A673 (cell line): ENCODE results near the gene GLO1. TPM values are rescaled to one million over a fixed set of nuclear protein-coding genes. Genes with fewer than 3 reads are reported as not detected.

Experiments used
- BruUV-seq: library from RNA; stranded (reverse); fragments of 400-500 nt; replicated peaks from 2 replicates; lab custom pipeline; 2021; lab: Mats Ljungman, UMichigan
- CTCF ChIA-PET: fragments of 300-600 bp; sonication (Branson Sonifier 250); formaldehyde crosslinking; loops from one replicate; lab custom pipeline; 2022; ENCODE audit warnings: antibody characterized with exemption; lab: Charles Lee
- POLR2A ChIA-PET: fragments of 300-600 bp; sonication (Branson Sonifier 250); formaldehyde crosslinking; loops from one replicate; lab custom pipeline; 2022; ENCODE audit warnings: antibody characterized with exemption; ENCODE audit not compliant: low non-redundant PET; lab: Charles Lee
- DNase-seq: peaks from one replicate; pipeline ENCODE4 v3.0.0-alpha.2; 2015; ENCODE audit warnings: low spot score
- H3K27ac ChIP-seq: fragments of 200-600 bp; sonication (generic); 2 replicates; pipeline ENCODE4 v1.5.1; 2016; ENCODE audit warnings: mixed run types, low read depth, mild to moderate bottlenecking, mixed read lengths, antibody characterized with exemption, low read length; ENCODE audit not compliant: poor library complexity, severe bottlenecking
- H3K27me3 ChIP-seq: fragments of 200-600 bp; sonication (generic); replicated peaks from 2 replicates; pipeline ENCODE4 v1.6.1; 2017; ENCODE audit warnings: mixed run types, low read depth, mild to moderate bottlenecking, mixed read lengths, antibody characterized with exemption, low read length; ENCODE audit not compliant: insufficient read depth, poor library complexity
- H3K36me3 ChIP-seq: fragments of 200-600 bp; sonication (generic); 2 replicates; pipeline ENCODE4 v1.6.1; 2016; ENCODE audit warnings: mixed run types, mild to moderate bottlenecking, mixed read lengths, antibody characterized with exemption, low read length; ENCODE audit not compliant: insufficient read depth, poor library complexity, severe bottlenecking
- H3K4me1 ChIP-seq: fragments of 200-600 bp; sonication (generic); 2 replicates; pipeline ENCODE4 v1.6.1; 2017; ENCODE audit warnings: mixed run types, mild to moderate bottlenecking, mixed read lengths, antibody characterized with exemption, low read length; ENCODE audit not compliant: insufficient read depth, poor library complexity, severe bottlenecking
- H3K4me3 ChIP-seq: fragments of 200-600 bp; sonication (generic); 2 replicates; pipeline ENCODE4 v1.5.1; 2016; ENCODE audit warnings: low read depth, mixed run types, mild to moderate bottlenecking, mixed read lengths, low read length; ENCODE audit not compliant: poor library complexity, severe bottlenecking
- H3K9me3 ChIP-seq: fragments of 200-600 bp; sonication (generic); 2 replicates; pipeline ENCODE4 v1.6.1; 2016; ENCODE audit warnings: mixed run types, low read depth, mild to moderate bottlenecking, mixed read lengths, antibody characterized with exemption, low read length; ENCODE audit not compliant: poor library complexity, severe bottlenecking
- CTCF ChIP-seq: fragments of 300-800, 200-600 bp; sonication (generic); conservative IDR thresholded peaks from 2 replicates; pipeline ENCODE4 v1.5.1; 2017; ENCODE audit warnings: low read depth, mild to moderate bottlenecking, antibody characterized with exemption, low read length, moderate library complexity, mixed read lengths
- EZH2 ChIP-seq: fragments of 200-600 bp; sonication (generic); IDR thresholded peaks from 2 replicates; pipeline ENCODE4 v1.6.1; 2017; ENCODE audit warnings: borderline replicate concordance, low read depth, mild to moderate bottlenecking, mixed read lengths, antibody characterized with exemption, low read length; ENCODE audit not compliant: poor library complexity, severe bottlenecking
- intact Hi-C: fragments of 100-400 bp; cut with micrococcal nuclease; formaldehyde crosslinking; loops from one replicate; pipeline ENCODE4 v1.10.0; 2022; ENCODE audit not compliant: unreplicated experiment
- total RNA-seq: library from RNA; stranded (reverse); gene quantifications from 2 replicates; pipeline ENCODE4 v1.2.3, GENCODE V29; 2021

GLO1 gene
- total RNA-seq, 1 experiment from 2014 or later: 183 TPM

DNA sequence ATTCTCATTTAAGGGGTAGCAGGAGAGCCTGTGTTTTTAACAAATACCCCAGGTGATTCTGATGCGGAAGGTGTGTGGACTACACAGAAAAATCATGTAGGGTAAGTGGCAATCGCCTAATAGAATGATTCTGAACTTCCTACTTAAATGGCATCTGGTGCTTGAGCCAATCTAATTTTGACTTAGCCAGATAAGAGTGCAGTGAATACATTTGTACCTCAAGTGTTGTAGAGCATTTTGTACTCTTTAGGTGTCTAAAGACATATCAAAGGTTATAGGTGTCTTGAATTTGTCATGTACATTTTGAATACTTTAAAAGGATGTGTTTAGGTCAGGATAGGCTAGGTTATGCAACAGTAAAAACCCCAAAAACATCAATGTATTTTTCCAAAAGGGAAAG lies 53.2 kb downstream of the GLO1 start:
- no peak for DNase-seq
- Histone ChIP-seq H3K27me3 (no peaks in the 10 kb centered on the region), H3K4me3 (no peak overlapping the region), H3K27ac (no peak overlapping the region), H3K9me3 (no peaks in the 10 kb centered on the region), H3K4me1 (no peaks in the 10 kb centered on the region), H3K36me3 (no peaks in the 10 kb centered on the region)
- no peak for TF ChIP-seq EZH2
- no peak for TF ChIP-seq CTCF
- CTCF ChIA-PET: no interaction called here
- intact Hi-C loops: no loop called here
- no TSS peak for BruUV-seq
- POLR2A ChIA-PET: no interaction called here

DNA sequence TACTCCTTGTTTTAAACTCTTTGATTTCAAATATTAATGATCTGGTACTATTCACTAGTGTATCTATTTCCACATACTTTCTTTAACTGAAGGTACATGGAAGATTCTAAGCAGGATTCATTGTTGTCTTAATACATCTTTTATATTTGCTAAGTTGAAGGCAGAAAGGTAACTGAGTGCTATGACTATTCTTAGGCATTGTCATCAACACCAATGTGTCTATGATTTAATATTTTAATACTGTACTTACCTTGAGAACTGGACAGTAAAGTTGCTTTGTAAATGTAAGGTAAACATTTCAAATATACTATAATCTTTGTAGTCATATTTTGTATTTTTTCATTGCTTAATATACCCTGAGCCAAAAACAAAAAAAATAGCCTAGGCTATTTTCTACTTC lies 54.3 kb downstream of the GLO1 start:
- no TSS peak for BruUV-seq

GRCh38 chr6:38646166-38646878 lies 56.6 kb downstream of the GLO1 start:
- no TSS peak for BruUV-seq
- DNase-seq: no peak
- no peaks in the 10 kb centered on the region for H3K9me3 ChIP-seq
- intact Hi-C loops: no loop called here
- no peak overlapping the region for H3K4me3 ChIP-seq
- H3K27ac ChIP-seq: no peak overlapping the region
- no peaks in the 10 kb centered on the region for H3K36me3 ChIP-seq
- H3K4me1 ChIP-seq: no peaks in the 10 kb centered on the region
- ChIA-PET CTCF (no interaction called here), POLR2A (no interaction called here)
- no peak for TF ChIP-seq CTCF
- TF ChIP-seq EZH2: no peak
- no peaks in the 10 kb centered on the region for H3K27me3 ChIP-seq

More for the DNA sequence above, 54.3 kb downstream of the GLO1 start:
- no peak for TF ChIP-seq EZH2
- no peak for TF ChIP-seq CTCF
- no peaks in the 10 kb centered on the region for H3K4me1 ChIP-seq
- H3K27ac ChIP-seq: no peak overlapping the region
- H3K4me3 ChIP-seq: no peak overlapping the region
- no peak for DNase-seq
- ChIA-PET CTCF (no interaction called here), POLR2A (no interaction called here)
- intact Hi-C loops: no loop called here
- no peaks in the 10 kb centered on the region for H3K36me3 ChIP-seq
- no peaks in the 10 kb centered on the region for H3K27me3 ChIP-seq
- H3K9me3 ChIP-seq: no peaks in the 10 kb centered on the region
